GM10266 (cell line): Measurements from ENCODE around the gene SLC35D1.

Experiments used
- DNase-seq: peaks from one replicate; pipeline ENCODE4 v3.0.0; 2012; ENCODE audit errors: extremely low spot score
- TF ChIP-seq, protein P1 (sequence below): IDR thresholded peaks from 2 replicates; pipeline ENCODE4 v1.5.1; 2012; ENCODE audit warnings: mild to moderate bottlenecking, low read depth; ENCODE audit not compliant: control insufficient read depth, insufficient read depth; ENCODE audit errors: missing control alignments

SLC35D1 gene

DNA sequence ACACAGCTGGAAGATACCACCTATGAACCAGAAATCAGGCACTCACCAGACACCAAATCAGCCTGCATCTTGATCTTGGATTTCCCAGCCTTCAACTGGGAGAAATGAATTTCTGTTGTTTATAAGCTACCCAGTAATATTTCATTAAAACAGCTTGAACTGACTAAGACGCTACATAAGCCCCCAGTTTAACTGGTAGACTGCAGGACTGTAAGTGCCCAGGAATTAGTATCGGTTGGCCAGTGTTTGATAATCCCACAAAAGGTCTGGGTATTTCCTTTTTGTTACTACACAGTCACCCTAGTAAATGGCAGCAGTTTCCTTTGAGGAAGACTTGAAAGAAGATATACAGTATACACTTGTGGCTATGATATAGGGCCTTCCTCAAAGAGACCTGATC lies 7.3 kb upstream of the SLC35D1 start:
- DNase-seq, result no peak

DNA sequence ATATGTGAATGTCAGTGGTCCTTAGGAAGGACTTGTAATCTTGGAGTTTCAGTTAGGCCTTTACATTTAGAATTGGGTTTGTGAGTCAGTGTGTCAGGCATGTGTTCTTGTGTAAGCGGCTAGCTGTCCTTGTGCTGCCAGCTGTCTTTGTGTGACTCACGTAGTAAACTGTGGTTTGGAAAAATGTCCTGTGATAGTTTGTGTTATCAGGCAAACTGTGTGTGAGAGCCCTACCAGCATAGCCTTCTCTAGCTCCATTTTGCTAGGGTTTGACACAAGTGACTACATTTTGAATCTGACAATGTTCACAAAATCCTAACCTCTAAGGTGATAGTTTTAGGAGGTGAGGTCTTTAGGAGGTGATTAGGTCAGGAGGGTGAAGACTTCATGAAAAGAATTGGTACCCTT lies 6.9 kb upstream of the SLC35D1 start:
- TF ChIP-seq, protein P1, sequence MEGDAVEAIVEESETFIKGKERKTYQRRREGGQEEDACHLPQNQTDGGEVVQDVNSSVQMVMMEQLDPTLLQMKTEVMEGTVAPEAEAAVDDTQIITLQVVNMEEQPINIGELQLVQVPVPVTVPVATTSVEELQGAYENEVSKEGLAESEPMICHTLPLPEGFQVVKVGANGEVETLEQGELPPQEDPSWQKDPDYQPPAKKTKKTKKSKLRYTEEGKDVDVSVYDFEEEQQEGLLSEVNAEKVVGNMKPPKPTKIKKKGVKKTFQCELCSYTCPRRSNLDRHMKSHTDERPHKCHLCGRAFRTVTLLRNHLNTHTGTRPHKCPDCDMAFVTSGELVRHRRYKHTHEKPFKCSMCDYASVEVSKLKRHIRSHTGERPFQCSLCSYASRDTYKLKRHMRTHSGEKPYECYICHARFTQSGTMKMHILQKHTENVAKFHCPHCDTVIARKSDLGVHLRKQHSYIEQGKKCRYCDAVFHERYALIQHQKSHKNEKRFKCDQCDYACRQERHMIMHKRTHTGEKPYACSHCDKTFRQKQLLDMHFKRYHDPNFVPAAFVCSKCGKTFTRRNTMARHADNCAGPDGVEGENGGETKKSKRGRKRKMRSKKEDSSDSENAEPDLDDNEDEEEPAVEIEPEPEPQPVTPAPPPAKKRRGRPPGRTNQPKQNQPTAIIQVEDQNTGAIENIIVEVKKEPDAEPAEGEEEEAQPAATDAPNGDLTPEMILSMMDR, result no peak
- DNase-seq, result no peak

More for the DNA sequence above, 7.3 kb upstream of the SLC35D1 start:
- TF ChIP-seq, protein P1, result no peak

GRCh38 chr1:67059346-67059745 lies 5.4 kb upstream of the SLC35D1 start:
- DNase-seq, result no peak
- TF ChIP-seq, protein P1, result no peak

- TF ChIP-seq, protein P1, result no peak
- DNase-seq, result no peak
These were observed 4.8 kb upstream of the SLC35D1 start for GRCh38 chr1:67058761-67059160.

DNA sequence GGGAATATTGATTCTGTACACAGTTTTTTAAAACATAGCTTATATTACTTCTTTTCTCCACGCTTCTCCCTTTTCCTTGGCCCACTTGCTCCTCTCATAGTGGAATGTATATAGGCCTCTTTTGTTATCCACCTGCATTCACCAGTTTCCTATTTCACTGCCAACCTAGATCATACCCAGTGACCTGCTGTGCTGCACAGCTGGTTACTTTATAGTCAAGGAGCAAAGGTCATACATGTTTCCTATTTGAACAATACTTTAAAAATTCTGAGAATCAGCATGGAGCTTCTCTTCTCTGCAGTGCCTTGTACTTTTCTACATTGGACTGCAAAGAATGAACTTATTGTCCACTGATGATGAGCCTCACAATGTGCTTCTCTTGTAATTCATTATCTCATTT lies 4.3 kb upstream of the SLC35D1 start:
- TF ChIP-seq, protein P1, result no peak

DNA sequence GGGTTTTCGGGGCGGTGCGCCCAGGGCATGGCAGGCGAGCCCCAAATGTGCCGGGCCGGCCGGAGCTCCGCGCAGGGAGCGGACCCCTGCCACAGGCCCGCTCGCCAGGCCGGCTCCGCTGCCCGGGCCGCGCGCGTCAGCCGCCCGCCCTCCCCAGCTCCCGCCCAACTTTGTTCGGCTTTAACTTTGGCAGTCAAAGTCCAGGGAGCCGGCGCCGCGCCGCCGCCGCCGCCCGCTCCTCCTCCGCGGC lies 488 bp downstream of the SLC35D1 start:
- no peak for DNase-seq

More for the DNA sequence above, 4.3 kb upstream of the SLC35D1 start:
- no peak for DNase-seq

DNA sequence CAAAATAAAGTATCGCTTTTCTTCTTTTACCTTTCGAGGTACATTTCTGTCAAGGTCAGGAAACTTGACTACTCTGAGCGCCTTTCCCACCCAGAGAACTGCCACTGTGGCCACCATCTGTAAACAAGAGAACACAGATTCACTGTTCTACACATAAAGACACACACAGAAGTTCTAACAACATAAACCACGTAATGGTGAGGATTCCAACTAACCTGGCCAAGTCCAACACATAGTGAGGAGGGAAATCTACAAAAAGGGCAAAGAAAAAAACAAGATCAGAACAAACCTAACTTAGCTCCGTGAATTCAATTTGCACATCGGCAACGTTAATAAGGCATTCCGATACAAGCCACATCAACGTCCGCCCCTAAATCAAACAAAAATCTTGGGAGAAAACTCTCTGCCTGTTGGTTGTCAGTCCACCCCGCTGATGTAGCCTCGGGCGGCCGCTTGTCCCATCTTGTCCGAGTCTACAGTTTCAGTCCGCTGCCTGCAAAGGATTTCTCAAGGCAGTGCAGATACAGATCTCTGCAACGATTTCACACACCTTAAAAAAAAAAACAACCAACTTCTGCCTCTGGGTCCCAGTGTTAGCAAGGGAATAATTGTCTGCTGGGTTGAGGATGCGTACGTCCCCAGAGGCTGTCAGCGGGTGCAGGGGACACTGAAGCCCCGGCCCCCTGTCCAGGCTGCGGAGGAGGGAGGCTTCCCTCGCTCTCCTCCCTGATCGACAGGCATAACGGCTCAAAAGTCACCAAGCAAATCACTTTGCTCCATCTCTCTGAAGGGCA lies 1.0 kb downstream of the SLC35D1 start:
- peak; percentile 51 for DNase-seq
- TF ChIP-seq, protein P1, result no peak

More for the DNA sequence above, 488 bp downstream of the SLC35D1 start:
- TF ChIP-seq, protein P1, result no peak
